ENCODE data around the gene MYNN.
"Not testable (repeated sequence)": the region's sequence is repeated elsewhere in the genome, so short reads cannot be mapped to it uniquely, and the experiment has no call there.

Gene MYNN

GRCh38 chr3:169772897-169773816 lies at the start of gene MYNN:
TSS of gene MYNN (plus strand) at chr3:169773396. CDS start at chr3:169774296, 900 bp downstream.
- DNase-seq (ENCODE audit: low read depth, low spot score): peak; percentile 61

GRCh38 chr3:169731857-169732256 lies 41.3 kb upstream of the MYNN start:
- not testable (repeated sequence) for DNase-seq (ENCODE audit: low read depth, low spot score)

- DNase-seq (ENCODE audit: low read depth, low spot score): no peak
These were observed 34.1 kb upstream of the MYNN start for GRCh38 chr3:169739067-169739466.

GRCh38 chr3:169744366-169745054 lies 28.7 kb upstream of the MYNN start:
- DNase-seq (ENCODE audit: low read depth, low spot score): no peak

GRCh38 chr3:169746924-169747323 lies 26.3 kb upstream of the MYNN start:
- DNase-seq (ENCODE audit: low read depth, low spot score): no peak

GRCh38 chr3:169748670-169749069 lies 24.5 kb upstream of the MYNN start:
- no peak for DNase-seq (ENCODE audit: low read depth, low spot score)

GRCh38 chr3:169750665-169751064 lies 22.5 kb upstream of the MYNN start:
- no peak for DNase-seq (ENCODE audit: low read depth, low spot score)

- no peak for DNase-seq (ENCODE audit: low read depth, low spot score)
These were observed 21.3 kb upstream of the MYNN start for GRCh38 chr3:169751875-169752274.

- DNase-seq (ENCODE audit: low read depth, low spot score): no peak
These were observed 18.5 kb upstream of the MYNN start for GRCh38 chr3:169754711-169755110.

- no peak for DNase-seq (ENCODE audit: low read depth, low spot score)
These were observed 17.7 kb upstream of the MYNN start for GRCh38 chr3:169755488-169755887.

GRCh38 chr3:169758359-169758994 lies 14.7 kb upstream of the MYNN start:
- no peak for DNase-seq (ENCODE audit: low read depth, low spot score)

- DNase-seq (ENCODE audit: low read depth, low spot score): no peak
These were observed 13.9 kb upstream of the MYNN start for GRCh38 chr3:169759256-169759655.

- no peak for DNase-seq (ENCODE audit: low read depth, low spot score)
These were observed 12.7 kb upstream of the MYNN start for GRCh38 chr3:169760479-169760878.

- DNase-seq (ENCODE audit: low read depth, low spot score): no peak
These were observed 8.8 kb upstream of the MYNN start for GRCh38 chr3:169764312-169764881.

- peak; percentile 66 for DNase-seq (ENCODE audit: low read depth, low spot score)
These were observed 8.1 kb upstream of the MYNN start, which contains the start of gene TERC for GRCh38 chr3:169764882-169765612. TSS of gene TERC (minus strand) at chr3:169765060.

GRCh38 chr3:169769287-169770181 lies 3.7 kb upstream of the MYNN start, which contains the start of gene ACTRT3:
TSS of gene ACTRT3 (minus strand) at chr3:169769561. CDS start at chr3:169769520, 41 bp downstream.
- no peak for DNase-seq (ENCODE audit: low read depth, low spot score)

GRCh38 chr3:169771497-169772304 lies 1.5 kb upstream of the MYNN start:
- DNase-seq (ENCODE audit: low read depth, low spot score): no peak

GRCh38 chr3:169772305-169772896 lies 795 bp upstream of the MYNN start:
- peak; percentile 71 for DNase-seq (ENCODE audit: low read depth, low spot score)

GRCh38 chr3:169774186-169774585 lies 990 bp downstream of the MYNN start:
- DNase-seq (ENCODE audit: low read depth, low spot score): no peak
